ENCODE results near the gene NPC1.

GRCh38 chr18:23580677-23581367, 5.5 kb downstream of the NPC1 start:
- no peak for TF ChIP-seq CTCF (conservative IDR thresholded peaks at IDR 0.05)
- no peak for TF ChIP-seq EZH2 (IDR thresholded peaks at IDR 0.05; ENCODE audit: low read depth)

Data from PC-9 (cell line).